Measurements from ENCODE around the gene MYO10.

DNA sequence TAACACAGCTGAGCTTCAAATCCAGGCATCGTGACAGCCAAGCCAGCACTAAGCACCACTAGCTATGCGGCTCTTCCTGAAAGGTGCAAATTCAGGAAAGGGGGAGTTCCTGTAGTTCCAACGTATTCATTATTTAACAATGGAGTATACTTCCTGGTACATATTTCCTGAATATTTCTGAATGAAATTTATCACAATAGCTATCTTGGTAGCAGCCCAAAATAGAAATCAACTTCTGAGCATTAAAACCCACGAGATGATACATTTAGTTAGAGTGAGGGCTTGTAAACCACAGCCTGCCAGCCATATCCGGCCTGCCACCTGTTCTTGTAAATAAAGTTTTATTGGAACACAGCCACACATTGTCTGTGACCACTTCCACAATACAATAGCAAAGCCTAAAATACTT lies 209.5 kb downstream of the MYO10 start:
- TF ChIP-seq, protein P1, sequence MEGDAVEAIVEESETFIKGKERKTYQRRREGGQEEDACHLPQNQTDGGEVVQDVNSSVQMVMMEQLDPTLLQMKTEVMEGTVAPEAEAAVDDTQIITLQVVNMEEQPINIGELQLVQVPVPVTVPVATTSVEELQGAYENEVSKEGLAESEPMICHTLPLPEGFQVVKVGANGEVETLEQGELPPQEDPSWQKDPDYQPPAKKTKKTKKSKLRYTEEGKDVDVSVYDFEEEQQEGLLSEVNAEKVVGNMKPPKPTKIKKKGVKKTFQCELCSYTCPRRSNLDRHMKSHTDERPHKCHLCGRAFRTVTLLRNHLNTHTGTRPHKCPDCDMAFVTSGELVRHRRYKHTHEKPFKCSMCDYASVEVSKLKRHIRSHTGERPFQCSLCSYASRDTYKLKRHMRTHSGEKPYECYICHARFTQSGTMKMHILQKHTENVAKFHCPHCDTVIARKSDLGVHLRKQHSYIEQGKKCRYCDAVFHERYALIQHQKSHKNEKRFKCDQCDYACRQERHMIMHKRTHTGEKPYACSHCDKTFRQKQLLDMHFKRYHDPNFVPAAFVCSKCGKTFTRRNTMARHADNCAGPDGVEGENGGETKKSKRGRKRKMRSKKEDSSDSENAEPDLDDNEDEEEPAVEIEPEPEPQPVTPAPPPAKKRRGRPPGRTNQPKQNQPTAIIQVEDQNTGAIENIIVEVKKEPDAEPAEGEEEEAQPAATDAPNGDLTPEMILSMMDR (IDR thresholded peaks at IDR 0.05): no peak
- TF ChIP-seq POLR2AphosphoS5 (IDR thresholded peaks at IDR 0.05; ENCODE audit: low read depth, low read length): no peak

All from Panc1 (cell line).